ENCODE results near the gene NCKIPSD.

The NCKIPSD gene

GRCh38 chr3:48716982-48717746 is 31.4 kb upstream of the NCKIPSD start, which contains the start of gene IP6K2 (continued):
- TF ChIP-seq KLF7 (tag by site-specific recombination; IDR thresholded peaks at IDR 0.05; ENCODE audit: borderline replicate concordance), result no peak
- TF ChIP-seq ZNF560 (tag by site-specific recombination; IDR thresholded peaks at IDR 0.05; ENCODE audit: borderline replicate concordance), result peak; percentile 54; the same call in 1 of the 2 replicates
- no peak for TF ChIP-seq ZNF585B (tag by site-specific recombination; IDR thresholded peaks at IDR 0.05)
- no peak for TF ChIP-seq HIC1 (tag by site-specific recombination; IDR thresholded peaks at IDR 0.05)

GRCh38 chr3:48716508-48716981 is 30.8 kb upstream of the NCKIPSD start:
- Histone ChIP-seq H3K9me3 (ENCODE audit: control insufficient read depth, insufficient read depth, low read depth, low read length) (no peaks in the 10 kb centered on the region), H3K4me3 (ENCODE audit: low read depth, low read length) (peak overlapping the region; percentile 67)
- CTCF ChIA-PET, result interaction anchor here (0.5 to 2.3 kb wide), 5 partner anchors 12 to 195 kb away, joined by 3 to 4 read pairs (median 4); partner anchors contain the start of gene NCKIPSD
- TF ChIP-seq PRDM10 (tag by site-specific recombination; IDR thresholded peaks at IDR 0.05) (peak; percentile 64; the same call in 1 of the 2 replicates), IKZF3 (tag by site-specific recombination; IDR thresholded peaks at IDR 0.05) (peak; percentile 36; the same call in 1 of the 2 replicates), ZNF626 (tag by site-specific recombination; IDR thresholded peaks at IDR 0.05) (no peak), KLF17 (tag by site-specific recombination; IDR thresholded peaks at IDR 0.05) (no peak), GLIS2 (tag by site-specific recombination; IDR thresholded peaks at IDR 0.05) (peak; percentile 36; the same call in 1 of the 2 replicates), SETDB1 (IDR thresholded peaks at IDR 0.05; ENCODE audit: insufficient read length, low read length) (no peak), ZNF302 (tag by site-specific recombination; IDR thresholded peaks at IDR 0.05; ENCODE audit: low read depth) (no peak), ZNF837 (tag by site-specific recombination; IDR thresholded peaks at IDR 0.05) (no peak), ZBTB20 (tag by site-specific recombination; IDR thresholded peaks at IDR 0.05) (0 out of 2 replicates have a peak, but pooled peaks have one; percentile 14), ZEB2 (tag by site-specific recombination; IDR thresholded peaks at IDR 0.05) (0 out of 2 replicates have a peak, but pooled peaks have one; percentile 17), ZNF157 (tag by site-specific recombination; IDR thresholded peaks at IDR 0.05) (no peak), ZNF513 (tag by site-specific recombination; IDR thresholded peaks at IDR 0.05) (no peak), PBX3 (CRISPR knock-in tag; IDR thresholded peaks at IDR 0.05) (no peak), ZNF48 (tag by site-specific recombination; IDR thresholded peaks at IDR 0.05) (no peak), ZNF639 (tag by site-specific recombination; IDR thresholded peaks at IDR 0.05) (no peak), ZNF449 (tag by site-specific recombination; IDR thresholded peaks at IDR 0.05) (no peak)

More at GRCh38 chr3:48716508-48716981, 30.8 kb upstream of the NCKIPSD start:
- H3K27ac ChIP-seq (ENCODE audit: extremely low read depth, low read depth, low read length), result peak overlapping the region; percentile 80
- peaks cover 9 to 33% of the 10 kb centered on the region in 2 experiments; a peak in 2 of 3 replicates for H3K36me3 ChIP-seq (ENCODE audit: control insufficient read depth in 2 of 2, insufficient read depth in 1 of 2, low read length in 2 of 2)
- POLR2A ChIA-PET, result interaction anchor here (1.0 to 2.0 kb wide), 6 partner anchors 10 to 305 kb away, joined by 3 to 6 read pairs (median 4); partner anchors contain the start of genes ATRIP, NDUFAF3 and WDR6
- no peaks in the 10 kb centered on the region for H3K4me1 ChIP-seq (ENCODE audit: control insufficient read depth, insufficient read depth, low read length)

All from HEK293 (cell line).